ENCODE measurements around the gene PSORS1C1.
"Not testable (repeated sequence)": the region's sequence is repeated elsewhere in the genome, so short reads cannot be mapped to it uniquely, and the experiment has no call there.

PSORS1C1 gene, protein sequence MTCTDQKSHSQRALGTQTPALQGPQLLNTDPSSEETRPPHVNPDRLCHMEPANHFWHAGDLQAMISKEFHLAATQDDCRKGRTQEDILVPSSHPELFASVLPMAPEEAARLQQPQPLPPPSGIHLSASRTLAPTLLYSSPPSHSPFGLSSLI

DNA sequence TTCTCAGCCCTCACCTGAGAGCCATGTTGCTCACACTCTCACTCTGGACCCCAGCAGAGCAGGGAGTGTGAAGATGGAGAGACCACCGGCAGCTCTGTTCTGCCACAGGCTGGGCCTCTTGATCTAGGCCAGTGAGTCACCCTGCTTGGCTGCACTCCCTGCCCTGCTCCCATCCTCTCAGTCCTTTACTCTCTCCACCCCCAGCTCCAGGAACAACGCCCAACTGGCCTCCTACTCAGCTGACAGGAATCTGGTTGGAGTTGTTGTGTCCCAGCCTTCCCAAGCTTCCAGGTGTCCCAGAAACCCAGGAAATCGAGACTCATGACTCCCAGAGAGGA is at the start of gene PSORS1C1:
Gene PSORS1C1 (plus strand): TSS at position 260 of the 338 bp plus-strand sequence. CDS start 14,833 bp downstream, outside the sequence.
- no peak within 1 kb of the TSS for H3K4me3 ChIP-seq (ENCODE audit: low read depth in 1 of 2, low read length in 1 of 2)
- TF ChIP-seq, protein P1, sequence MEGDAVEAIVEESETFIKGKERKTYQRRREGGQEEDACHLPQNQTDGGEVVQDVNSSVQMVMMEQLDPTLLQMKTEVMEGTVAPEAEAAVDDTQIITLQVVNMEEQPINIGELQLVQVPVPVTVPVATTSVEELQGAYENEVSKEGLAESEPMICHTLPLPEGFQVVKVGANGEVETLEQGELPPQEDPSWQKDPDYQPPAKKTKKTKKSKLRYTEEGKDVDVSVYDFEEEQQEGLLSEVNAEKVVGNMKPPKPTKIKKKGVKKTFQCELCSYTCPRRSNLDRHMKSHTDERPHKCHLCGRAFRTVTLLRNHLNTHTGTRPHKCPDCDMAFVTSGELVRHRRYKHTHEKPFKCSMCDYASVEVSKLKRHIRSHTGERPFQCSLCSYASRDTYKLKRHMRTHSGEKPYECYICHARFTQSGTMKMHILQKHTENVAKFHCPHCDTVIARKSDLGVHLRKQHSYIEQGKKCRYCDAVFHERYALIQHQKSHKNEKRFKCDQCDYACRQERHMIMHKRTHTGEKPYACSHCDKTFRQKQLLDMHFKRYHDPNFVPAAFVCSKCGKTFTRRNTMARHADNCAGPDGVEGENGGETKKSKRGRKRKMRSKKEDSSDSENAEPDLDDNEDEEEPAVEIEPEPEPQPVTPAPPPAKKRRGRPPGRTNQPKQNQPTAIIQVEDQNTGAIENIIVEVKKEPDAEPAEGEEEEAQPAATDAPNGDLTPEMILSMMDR (IDR thresholded peaks at IDR 0.05), result no peak
- H3K27me3 ChIP-seq, result peaks cover 44% of the 10 kb centered on the region
- H3K4me1 ChIP-seq (ENCODE audit: control insufficient read depth in 1 of 2, insufficient read depth in 1 of 2, low read depth in 1 of 2, low read length in 1 of 2), result no peaks in the 10 kb centered on the region
- no peak within 1 kb of the TSS for H3K27ac ChIP-seq
- no peaks in the 10 kb centered on the region for H3K9me3 ChIP-seq
- H3K36me3 ChIP-seq, result no peaks in the 10 kb centered on the region

DNA sequence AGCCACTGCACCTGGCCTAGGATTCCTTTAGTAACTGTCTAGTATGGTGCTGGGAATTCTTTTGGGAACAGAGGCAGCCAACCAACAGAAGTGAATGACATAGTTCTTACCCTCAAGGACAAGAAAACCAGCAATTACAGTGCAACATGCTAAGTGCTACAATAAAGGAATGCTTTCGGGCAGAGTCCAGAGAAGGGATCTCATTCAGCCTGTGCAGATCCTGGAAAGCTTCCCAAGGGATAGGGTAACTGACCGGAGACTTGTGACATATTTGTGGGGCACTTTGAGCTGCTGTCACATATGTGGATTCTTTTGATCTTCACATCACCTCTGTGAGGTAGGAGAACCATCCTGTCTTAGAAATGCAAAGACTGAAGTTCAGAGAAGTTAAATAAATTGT is 49.0 kb upstream of the PSORS1C1 start:
- Histone ChIP-seq H3K27ac (no peak overlapping the region), H3K4me3 (ENCODE audit: low read depth in 1 of 2, low read length in 1 of 2) (no peak overlapping the region), H3K4me1 (ENCODE audit: control insufficient read depth in 1 of 2, insufficient read depth in 1 of 2, low read depth in 1 of 2, low read length in 1 of 2) (no peaks in the 10 kb centered on the region), H3K27me3 (peaks cover 38% of the 10 kb centered on the region), H3K9me3 (no peaks in the 10 kb centered on the region), H3K36me3 (no peaks in the 10 kb centered on the region)
- TF ChIP-seq, protein P1 (IDR thresholded peaks at IDR 0.05), result no peak

DNA sequence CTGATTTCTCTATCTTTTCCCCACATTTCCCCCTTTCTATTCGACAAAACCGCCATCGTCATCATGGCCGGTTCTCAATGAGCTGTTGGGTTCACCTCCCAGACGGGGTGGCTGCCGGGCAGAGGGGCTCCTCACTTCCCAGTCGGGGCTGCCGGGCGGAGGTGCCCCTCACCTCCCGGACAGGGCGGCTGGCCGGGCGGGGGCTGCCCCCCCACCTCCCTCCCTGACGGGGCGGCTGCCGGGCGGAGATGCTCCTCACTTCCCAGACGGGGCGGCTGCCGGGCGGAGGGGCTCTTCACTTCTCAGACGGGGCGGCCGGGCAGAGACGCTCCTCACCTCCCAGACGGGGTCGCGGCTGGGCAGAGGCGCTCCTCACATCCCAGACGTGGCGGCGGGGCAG is 47.6 kb upstream of the PSORS1C1 start:
- not testable (repeated sequence) for H3K27ac ChIP-seq; H3K4me1 ChIP-seq (ENCODE audit: control insufficient read depth in 1 of 2, insufficient read depth in 1 of 2, low read depth in 1 of 2, low read length in 1 of 2); H3K4me3 ChIP-seq (ENCODE audit: low read depth in 1 of 2, low read length in 1 of 2); H3K36me3 ChIP-seq; H3K9me3 ChIP-seq
- H3K27me3 ChIP-seq, result peaks cover 26% of the 10 kb centered on the region

DNA sequence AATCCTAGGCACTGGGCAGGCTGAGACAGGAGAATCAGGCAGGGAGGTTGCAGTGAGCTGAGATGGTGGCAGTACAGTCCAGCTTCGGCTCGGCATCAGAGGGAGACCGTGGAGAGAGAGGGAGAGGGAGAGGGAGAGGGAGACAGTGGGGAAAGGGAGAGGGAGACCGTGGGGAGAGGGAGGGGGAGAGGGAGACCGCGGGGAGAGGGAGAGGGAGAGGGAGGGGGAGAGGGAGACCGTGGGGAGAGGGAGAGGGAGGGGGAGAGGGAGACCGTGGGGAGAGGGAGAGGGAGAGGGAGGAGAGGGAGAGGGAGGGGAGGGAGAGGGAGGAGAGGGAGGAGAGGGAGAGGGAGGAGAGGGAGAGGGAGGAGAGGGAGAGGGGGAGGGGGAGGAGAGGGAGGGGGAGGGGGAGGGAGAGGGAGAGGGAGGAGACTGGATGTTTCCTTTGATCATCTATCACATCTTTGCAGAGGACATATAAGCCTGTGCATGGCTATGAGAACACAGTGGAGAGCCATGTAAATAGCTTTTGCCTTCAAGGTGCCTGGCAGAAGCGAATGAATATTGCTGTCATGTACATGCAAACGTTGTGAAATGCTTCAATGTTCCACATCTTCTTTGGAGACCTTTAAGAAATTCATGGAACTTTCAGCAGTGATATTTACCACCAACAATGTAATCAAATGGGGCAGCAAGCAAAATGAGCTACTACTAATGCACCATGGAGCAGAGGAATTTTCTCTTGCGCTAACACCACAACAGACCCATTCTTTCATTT is 46.5 kb upstream of the PSORS1C1 start:
- not testable (repeated sequence) for H3K27ac ChIP-seq; H3K36me3 ChIP-seq; H3K9me3 ChIP-seq; H3K4me1 ChIP-seq (ENCODE audit: control insufficient read depth in 1 of 2, insufficient read depth in 1 of 2, low read depth in 1 of 2, low read length in 1 of 2); H3K4me3 ChIP-seq (ENCODE audit: low read depth in 1 of 2, low read length in 1 of 2)
- H3K27me3 ChIP-seq, result peaks cover 19% of the 10 kb centered on the region

DNA sequence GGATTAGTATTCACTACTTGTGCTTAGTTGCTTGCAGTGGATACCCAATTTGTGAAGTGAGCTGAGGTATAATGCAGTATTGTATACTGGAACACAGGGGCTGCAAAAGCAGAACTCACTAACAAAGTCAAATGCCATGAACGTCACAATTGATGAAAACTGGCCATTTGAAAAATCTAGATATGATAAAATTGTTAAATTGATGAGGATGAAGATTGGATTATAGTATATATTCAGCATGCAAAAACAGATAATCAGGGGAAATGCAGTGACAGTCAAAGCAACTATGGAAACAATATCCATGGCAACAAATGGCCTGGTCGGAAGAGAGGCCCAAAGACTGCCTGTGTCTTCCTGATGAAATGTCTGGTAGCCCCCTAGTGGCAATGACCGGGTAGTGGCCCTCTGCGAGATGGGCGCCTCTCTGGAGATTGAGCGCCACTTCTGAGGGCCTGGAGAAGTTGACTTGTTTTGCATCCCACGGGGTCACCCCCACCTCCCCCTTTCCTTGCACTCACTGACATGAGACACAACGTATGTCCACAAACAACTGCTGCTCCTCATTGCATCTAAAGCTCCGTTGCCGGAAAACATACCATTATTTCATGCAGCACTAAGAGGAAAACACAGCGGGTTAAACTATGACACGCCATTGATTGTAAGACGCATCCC is 45.8 kb upstream of the PSORS1C1 start:
- Histone ChIP-seq H3K36me3 (no peaks in the 10 kb centered on the region), H3K27me3 (peaks cover 13% of the 10 kb centered on the region), H3K9me3 (no peaks in the 10 kb centered on the region), H3K4me3 (ENCODE audit: low read depth in 1 of 2, low read length in 1 of 2) (no peak overlapping the region), H3K4me1 (ENCODE audit: control insufficient read depth in 1 of 2, insufficient read depth in 1 of 2, low read depth in 1 of 2, low read length in 1 of 2) (no peaks in the 10 kb centered on the region), H3K27ac (no peak overlapping the region)
- TF ChIP-seq, protein P1 (IDR thresholded peaks at IDR 0.05), result peak; percentile 57

DNA sequence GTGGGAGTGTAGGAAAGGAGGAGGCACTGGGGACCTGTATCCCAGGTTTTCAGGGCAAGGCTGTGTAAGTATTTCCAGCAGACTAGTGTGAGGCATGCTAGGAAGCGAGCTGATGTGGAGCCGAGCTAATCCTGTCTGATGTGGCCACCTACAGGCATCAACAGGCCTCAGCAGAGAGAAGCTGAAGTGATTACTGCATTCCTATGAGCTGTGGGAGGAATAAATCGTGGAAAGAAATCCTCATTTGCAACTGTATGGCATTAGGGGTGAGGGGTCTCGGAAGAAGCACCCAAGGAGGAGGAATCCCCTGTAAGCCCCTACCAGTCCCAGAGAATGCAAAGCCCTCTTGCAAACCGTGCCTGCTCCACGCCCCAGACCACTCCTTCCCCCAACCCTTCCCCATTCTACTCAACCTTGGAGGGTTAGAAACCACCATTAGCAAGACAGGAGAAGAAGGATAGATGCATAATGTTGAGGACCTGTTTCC is 43.8 kb upstream of the PSORS1C1 start:
- Histone ChIP-seq H3K4me1 (ENCODE audit: control insufficient read depth in 1 of 2, insufficient read depth in 1 of 2, low read depth in 1 of 2, low read length in 1 of 2) (no peaks in the 10 kb centered on the region), H3K36me3 (no peaks in the 10 kb centered on the region), H3K27me3 (peaks cover 4% of the 10 kb centered on the region), H3K4me3 (ENCODE audit: low read depth in 1 of 2, low read length in 1 of 2) (no peak overlapping the region), H3K27ac (no peak overlapping the region), H3K9me3 (no peaks in the 10 kb centered on the region)
- TF ChIP-seq, protein P1 (IDR thresholded peaks at IDR 0.05), result no peak
